Gastroesophageal sphincter (tissue), 3 donors: ENCODE results near the gene DPP6.

Experiments used
- CTCF ChIP-seq, 4 experiments: fragments of 200-600 bp in 2 of 4; fragments of 450-650 bp in 2 of 4; sonication (generic) in 1 of 4; IDR thresholded peaks; one replicate each; pipeline ENCODE4 v1.5.1; 2017 to 2019; ENCODE audit warnings: antibody characterized with exemption in 4 of 4, mild to moderate bottlenecking in 2 of 4, moderate library complexity in 2 of 4
- EP300 ChIP-seq: sonication (generic); formaldehyde crosslinking; IDR thresholded peaks from one replicate; pipeline ENCODE4 v1.6.1; 2017; ENCODE audit warnings: antibody characterized with exemption, mild to moderate bottlenecking
- POLR2A ChIP-seq, 2 donors: fragments of 450-650 bp; IDR thresholded peaks; one replicate each; pipeline ENCODE4 v1.6.1; 2017; ENCODE audit warnings: antibody characterized with exemption in 2 of 2, mild to moderate bottlenecking in 2 of 2, moderate library complexity in 1 of 2
- POLR2AphosphoS5 ChIP-seq: sonication (generic); formaldehyde crosslinking; IDR thresholded peaks from one replicate; pipeline ENCODE4 v1.6.1; 2017; ENCODE audit warnings: antibody characterized with exemption

DNA sequence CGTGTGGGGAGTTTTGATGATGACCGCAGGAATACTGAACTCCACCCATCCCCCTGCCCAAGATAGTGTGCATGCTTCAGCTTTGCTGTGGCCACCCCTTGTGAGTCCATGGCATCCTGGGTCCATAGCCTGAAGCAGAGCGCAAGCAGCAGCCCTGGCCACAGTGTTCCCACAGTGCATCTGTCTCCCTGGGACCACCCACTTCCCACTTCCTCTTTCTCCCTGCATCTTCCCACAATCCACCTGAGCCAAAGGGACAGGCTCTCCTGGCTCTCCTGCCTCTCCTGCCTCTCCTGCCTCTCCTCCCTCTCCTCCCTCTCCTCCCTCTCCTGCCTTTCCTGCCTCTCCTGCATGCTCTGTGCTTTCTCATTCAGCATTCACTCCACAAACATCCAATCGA lies 800.0 kb downstream of the DPP6 start:
- no peak for TF ChIP-seq EP300
- no peak for TF ChIP-seq CTCF (IDR thresholded peaks at IDR 0.05)
- no peak for TF ChIP-seq POLR2A (IDR thresholded peaks at IDR 0.05)
- TF ChIP-seq POLR2AphosphoS5, result no peak
